Stimulated activated CD8-positive, alpha-beta memory T cell treated with anti-CD3 and anti-CD28 coated beads, Interleukin-4, amount 100 ng/mL, for 48 hours (primary cell): ENCODE data around the gene LIME1.
"Not testable (repeated sequence)": the region's sequence is repeated elsewhere in the genome, so short reads cannot be mapped to it uniquely, and the experiment has no call there.

Source experiments
- DNase-seq: peaks from one replicate; pipeline ENCODE4 v3.0.0-alpha.2; 2020

The LIME1 gene

GRCh38 chr20:63708301-63709148 is 27.9 kb upstream of the LIME1 start:
- peak; percentile 34 for DNase-seq

DNA sequence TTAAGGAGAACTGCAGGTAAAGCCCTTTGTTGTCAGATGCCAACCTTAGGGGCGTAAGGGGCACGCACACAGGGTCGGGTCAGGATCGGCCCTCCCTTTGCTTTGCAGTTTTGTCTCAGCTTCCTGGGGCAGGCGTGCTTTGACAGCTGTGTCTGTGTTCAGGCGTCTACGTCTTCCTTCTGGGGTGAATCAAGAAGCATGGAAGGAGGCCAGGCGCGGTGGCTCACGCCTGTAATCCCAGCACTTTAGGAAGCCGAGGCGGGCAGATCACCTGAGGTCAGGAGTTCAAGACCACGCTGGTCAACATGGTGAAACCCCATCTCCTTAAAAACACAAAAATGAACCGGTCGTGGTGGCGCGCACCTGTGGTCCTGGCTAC is 27.3 kb upstream of the LIME1 start:
- peak; percentile 24 for DNase-seq

GRCh38 chr20:63711085-63711645 is 25.3 kb upstream of the LIME1 start:
- peak; percentile 17 for DNase-seq

DNA sequence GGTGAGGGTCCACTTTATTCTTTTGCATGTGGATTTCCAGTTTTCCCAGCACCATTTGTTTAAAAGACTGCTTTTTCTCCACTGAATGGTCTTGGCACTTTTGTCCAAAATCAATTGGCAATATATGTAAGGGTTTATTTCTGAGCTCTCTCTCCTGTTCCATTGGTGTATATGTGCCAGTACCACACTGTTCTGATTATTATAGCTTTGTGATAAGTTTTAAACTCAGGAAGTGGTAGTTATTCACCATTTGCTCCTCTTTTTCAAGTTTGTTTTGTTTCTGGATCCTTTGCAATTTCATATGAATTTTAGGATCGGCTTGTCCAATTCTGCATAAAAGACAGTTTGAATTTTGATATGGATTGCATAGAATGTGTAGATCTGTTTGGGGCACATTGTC is 24.3 kb upstream of the LIME1 start:
- DNase-seq, result no peak

- peak; percentile 21 for DNase-seq
Measured at GRCh38 chr20:63714858-63715257, 21.6 kb upstream of the LIME1 start.

- no peak for DNase-seq
Measured at GRCh38 chr20:63718996-63719395, 17.5 kb upstream of the LIME1 start.

- DNase-seq, result not testable (repeated sequence)
Measured at GRCh38 chr20:63722967-63723622, 13.4 kb upstream of the LIME1 start.

DNA sequence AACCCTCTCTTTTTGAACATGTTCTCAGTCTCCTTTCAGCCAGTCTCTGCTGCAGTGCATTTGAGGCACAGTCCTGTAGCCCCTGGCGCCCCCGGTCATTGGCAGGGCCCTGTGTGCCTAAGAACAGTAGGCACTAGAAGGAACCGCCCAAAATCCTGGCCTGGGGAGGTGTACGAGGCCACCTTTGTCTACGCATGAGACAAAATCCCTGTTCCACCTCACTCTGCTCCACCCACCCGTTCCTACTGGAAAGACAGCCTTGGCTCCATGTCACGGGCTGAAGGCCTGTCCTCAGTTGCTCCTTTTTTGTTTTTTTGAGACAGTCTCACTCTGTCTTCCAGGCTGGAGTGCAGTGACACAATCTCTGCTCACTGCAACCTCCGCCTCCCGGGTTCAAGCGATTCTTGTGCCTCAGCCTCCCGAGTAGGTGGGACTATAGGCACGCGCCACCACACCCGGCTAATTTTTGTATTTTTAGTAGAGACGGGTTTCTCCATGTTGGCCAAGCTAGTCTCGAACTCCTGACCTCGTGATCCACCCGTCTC is 6.2 kb upstream of the LIME1 start:
- not testable (repeated sequence) for DNase-seq

DNA sequence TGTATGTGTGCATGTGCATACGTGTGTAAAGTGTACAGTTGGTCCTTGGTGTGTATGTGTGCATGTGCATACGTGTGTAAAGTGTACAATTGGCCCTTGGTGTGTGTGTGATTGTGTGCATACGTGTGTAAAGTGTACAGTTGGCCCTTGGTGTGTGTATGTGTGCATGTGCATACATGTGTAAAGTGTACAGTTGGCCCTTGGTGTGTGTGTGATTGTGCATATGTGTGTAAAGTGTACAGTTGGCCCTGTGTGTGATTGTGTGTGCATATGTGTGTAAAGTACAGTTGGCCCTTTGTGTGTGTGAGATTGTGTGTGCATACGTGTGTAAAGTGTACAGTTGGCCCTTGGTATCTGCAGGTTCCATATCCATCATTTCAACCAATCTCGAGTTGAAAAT is 5.1 kb upstream of the LIME1 start:
- DNase-seq, result no peak

DNA sequence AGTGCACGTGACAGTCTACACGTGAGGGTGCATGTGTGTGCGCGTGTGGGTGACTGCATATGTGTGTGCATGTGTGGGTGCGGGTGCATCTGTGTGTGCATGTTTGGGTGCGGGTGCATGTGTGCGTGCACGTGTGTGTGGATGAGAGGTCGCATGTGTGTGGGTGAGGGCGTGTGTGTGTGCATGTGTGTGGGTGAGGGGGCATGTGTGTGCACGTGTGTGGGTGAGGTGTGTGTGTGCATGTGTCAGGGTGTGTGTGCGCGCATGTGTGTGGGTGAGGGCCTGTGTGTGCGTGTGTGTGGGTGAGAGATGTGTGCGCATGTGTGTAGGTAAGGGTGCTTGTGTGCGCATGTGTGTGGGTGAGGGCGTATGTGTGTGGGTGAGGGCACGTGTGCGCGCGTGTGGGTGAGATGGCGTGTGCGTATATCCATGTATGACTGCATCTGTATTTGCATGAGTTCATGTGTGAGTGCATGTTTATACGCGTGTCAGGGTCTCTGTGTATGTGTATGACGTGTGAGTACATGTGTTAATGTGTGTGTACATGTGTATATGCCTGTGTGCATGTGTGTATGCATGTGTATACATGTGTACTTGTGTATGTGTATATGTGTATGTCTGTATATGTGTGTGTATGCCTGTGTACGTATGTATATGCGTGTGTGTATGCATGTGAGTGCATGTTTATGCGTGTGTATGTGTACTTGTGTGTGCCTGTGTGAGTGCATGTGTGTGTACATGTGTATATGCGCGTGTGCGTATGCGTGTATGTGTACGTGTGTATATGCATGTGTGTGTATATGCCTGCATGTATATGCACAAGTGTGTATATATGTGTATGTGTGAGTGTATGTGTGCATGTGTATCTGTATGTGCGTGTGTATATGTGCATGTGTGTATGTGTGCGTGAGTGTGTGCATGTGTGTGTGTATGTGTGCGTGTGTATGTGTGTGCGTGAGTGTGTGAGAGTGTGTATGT is 4.1 kb upstream of the LIME1 start:
- no peak for DNase-seq

DNA sequence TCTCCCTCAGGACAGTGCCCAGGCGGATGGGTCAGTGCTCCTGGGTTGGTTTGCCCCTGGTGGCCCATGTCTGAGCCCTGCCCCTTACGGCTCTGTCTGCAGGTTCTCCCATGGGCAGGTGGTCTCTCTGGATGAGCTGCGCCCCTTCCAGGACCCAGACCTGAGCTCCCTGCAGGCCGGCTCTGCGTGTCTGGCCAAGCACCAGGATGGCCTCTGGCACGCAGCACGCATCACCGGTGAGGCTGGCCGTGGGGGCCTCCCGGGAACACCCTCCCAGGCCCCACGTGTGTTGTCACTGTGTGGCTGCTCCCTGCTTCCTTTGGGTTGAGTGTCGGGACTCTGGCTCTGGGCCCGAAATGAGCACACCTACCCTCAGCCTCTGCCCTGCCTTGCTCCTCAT is 3.3 kb upstream of the LIME1 start:
- DNase-seq, result no peak

GRCh38 chr20:63733579-63734081 is 2.8 kb upstream of the LIME1 start:
- DNase-seq, result no peak

- no peak for DNase-seq
Measured at GRCh38 chr20:63734111-63734945, 2.1 kb upstream of the LIME1 start.

GRCh38 chr20:63734946-63735858 is 1.3 kb upstream of the LIME1 start:
- peak; percentile 25 for DNase-seq

DNA sequence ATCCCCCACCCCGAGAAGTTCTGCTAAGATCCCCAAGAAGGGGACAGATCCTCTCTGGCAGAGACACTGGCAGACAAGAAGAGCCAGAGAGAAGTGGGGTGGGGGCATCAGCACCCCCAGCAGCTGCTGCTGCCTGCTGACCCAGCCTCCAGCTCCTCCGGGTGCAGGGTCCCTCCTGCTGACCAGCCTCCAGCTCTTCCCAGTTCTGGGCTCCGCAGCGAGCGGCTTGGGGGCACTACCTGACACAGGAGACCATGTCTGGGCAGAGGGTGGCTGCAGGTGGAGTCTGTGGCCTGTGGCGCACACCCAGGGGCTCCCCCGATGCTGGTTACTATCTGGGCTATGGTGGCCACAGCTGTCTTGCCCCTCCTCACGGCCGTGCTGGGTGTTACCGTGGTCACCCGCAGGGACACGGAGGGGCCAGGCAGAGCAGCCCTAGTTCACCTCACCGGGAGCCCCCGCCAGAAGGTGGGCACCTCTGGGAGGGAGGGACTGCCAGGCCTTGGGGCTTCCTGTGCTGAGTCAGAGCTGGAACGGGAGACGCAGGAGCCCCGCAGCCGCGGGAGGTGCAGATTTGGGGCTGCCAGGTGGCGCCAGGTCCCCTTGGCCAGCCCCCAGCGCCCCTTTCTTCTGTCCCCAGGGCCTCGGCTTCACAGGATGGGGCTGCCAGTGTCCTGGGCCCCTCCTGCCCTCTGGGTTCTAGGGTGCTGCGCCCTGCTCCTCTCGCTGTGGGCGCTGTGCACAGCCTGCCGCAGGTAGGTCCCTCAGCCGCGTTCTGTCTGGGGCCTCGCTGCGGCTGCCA is 630 bp downstream of the LIME1 start:
- peak; percentile 68 for DNase-seq

DNA sequence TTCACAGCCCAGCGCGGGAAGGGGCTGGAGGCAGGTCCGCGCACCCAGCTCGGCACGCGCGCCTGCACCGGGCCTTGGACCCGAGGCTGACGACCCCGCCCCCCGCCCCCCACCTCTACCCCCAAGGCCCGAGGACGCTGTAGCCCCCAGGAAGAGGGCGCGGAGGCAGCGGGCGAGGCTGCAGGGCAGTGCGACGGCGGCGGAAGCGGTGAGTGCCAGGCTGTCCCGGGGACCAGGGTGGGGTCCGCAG is 1.2 kb downstream of the LIME1 start:
- no peak for DNase-seq

- DNase-seq, result peak; percentile 47
Measured at GRCh38 chr20:63737945-63738686, 1.7 kb downstream of the LIME1 start.

GRCh38 chr20:63738687-63739129 is 2.2 kb downstream of the LIME1 start:
- DNase-seq, result peak; percentile 45
